ENCODE data around the gene LSM14B. TPM values are rescaled to one million over a fixed set of nuclear protein-coding genes. Genes with fewer than 3 reads are reported as not detected.
"Not testable (repeated sequence)": the region's sequence is repeated elsewhere in the genome, so short reads cannot be mapped to it uniquely, and the experiment has no call there.

The LSM14B gene
- total RNA-seq (2014; rRNA removed; shearing (Covaris generic)), result 45.6 and 55.0 TPM in 2 replicates

GRCh38 chr20:62121776-62122653 is at the start of gene LSM14B:
TSS of gene LSM14B (plus strand) at chr20:62122475. CDS start at chr20:62122667, 192 bp downstream.
- DNase-seq (ENCODE audit: low spot score), result peak; percentile 87

- DNase-seq (ENCODE audit: low spot score), result no peak
Observed at GRCh38 chr20:62073323-62073722, 49.0 kb upstream of the LSM14B start.

DNA sequence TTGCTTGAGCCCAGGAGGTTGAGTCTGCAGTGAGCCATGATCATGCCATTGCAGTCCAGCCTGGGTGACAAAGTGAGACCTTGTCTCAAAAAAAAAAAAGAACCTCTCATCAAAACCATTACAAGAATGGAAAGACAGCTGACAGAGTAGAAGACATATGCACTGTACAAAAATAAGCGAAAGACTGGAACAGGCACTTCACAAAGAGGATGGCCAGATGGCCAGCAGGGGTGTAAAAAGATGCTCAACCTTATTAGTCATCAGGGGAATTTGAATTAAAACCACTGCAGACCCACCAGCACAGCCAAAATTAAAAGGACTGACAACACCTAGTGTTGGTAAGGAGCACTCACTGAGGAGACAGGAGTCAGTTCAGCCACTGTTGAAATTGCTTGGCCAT is 43.1 kb upstream of the LSM14B start:
- DNase-seq (ENCODE audit: low spot score), result no peak

DNA sequence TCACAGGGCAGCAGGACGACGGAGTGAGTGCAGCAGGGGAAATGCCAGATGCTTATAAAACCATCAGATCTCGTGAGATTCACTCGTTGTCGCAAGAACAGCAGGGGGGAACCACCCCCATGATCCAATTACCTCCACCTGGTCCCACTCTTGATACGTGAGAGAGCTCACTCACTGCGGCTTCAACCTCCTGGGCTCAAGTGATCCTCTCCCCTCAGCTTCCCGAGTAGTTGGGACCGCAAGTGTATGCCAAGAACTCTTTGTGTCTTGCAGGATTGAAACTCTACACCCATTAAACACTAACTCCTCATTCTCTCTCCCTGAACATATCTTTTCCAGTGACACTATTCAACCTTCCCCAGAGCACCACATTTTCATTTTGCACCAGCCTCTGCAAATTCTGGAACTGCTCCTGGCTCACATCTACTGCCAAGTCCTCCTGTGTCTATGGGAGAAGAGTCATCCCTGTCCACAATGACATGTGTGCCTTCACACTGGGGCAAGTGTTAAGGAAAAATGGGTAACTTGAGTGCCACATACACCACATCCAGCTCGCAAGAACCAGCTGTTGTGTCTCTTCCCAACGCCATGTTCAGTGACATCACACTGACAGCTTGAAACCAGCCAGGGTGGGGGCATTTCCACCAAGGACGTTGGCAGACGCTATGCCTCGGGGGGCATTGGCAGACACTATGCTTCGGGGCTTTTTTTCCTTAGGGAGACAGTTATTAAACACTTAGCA is 41.9 kb upstream of the LSM14B start:
- no peak for DNase-seq (ENCODE audit: low spot score)

- no peak for DNase-seq (ENCODE audit: low spot score)
Observed at GRCh38 chr20:62083312-62083711, 39.0 kb upstream of the LSM14B start.

- not testable (repeated sequence) for DNase-seq (ENCODE audit: low spot score)
Observed at GRCh38 chr20:62084224-62084623, 38.1 kb upstream of the LSM14B start.

DNA sequence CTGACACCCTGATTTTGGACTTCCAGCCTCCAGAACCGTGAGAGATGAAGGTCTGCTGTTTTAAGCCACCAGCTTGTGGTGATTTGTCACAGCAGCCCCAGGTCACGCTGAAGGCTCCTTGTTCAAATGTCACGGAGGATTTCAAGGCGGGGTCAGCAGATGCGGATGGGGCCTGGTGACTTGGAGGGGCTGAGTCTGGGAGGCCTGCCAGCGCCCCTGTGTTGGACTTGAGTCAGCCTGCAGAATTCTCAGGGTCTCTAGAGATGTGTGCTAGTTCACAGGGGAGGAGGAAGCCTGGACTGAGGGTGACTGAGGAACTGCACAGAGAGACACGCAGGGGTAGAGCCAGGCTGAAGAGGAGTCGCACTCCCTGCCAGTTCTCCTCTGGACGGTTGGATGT is 37.1 kb upstream of the LSM14B start:
- DNase-seq (ENCODE audit: low spot score), result no peak

DNA sequence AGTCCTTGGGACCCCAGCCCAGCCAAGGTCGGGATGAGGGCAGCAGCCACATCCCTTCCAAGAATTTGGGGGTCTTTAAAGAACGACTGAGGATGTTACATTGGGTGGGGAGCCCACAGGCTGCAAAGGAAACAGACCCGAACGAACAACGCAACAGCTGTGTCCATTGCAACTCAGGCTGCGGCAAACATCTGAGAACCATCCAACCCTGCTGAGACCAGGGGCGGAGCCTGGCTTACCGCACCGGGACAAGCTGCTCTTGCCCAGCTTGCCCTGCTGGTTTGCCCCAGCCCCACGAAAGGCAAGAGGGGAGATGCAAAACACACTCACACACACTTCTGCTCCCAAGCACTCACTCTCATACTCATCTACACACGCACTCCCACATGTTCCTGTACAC is 35.0 kb upstream of the LSM14B start:
- no peak for DNase-seq (ENCODE audit: low spot score)

DNA sequence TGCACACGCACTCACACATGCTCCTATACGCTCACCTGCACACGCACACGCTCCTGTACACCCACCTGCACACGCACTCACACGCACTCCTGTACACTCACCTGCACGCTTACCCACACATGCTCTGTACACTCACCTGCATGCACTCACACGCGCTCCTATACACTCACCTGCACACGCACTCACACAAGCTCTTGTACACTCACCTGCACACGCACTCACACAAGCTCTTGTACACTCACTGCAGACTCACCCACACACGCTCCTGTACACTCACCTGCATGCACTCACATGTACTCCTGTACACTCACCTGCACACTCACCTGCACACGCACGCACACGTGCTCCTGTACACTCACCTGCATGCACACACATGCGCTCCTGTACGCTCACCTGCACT is 34.6 kb upstream of the LSM14B start:
- DNase-seq (ENCODE audit: low spot score), result no peak

GRCh38 chr20:62088258-62089127 is 33.8 kb upstream of the LSM14B start:
- DNase-seq (ENCODE audit: low spot score), result peak; percentile 95

GRCh38 chr20:62089393-62089792 is 32.9 kb upstream of the LSM14B start:
- no peak for DNase-seq (ENCODE audit: low spot score)

GRCh38 chr20:62096421-62097380 is 25.6 kb upstream of the LSM14B start:
- DNase-seq (ENCODE audit: low spot score), result no peak

- no peak for DNase-seq (ENCODE audit: low spot score)
Observed at GRCh38 chr20:62097881-62098407, 24.3 kb upstream of the LSM14B start.

- no peak for DNase-seq (ENCODE audit: low spot score)
Observed at GRCh38 chr20:62101078-62101477, 21.2 kb upstream of the LSM14B start.

GRCh38 chr20:62103508-62104233 is 18.6 kb upstream of the LSM14B start:
- no peak for DNase-seq (ENCODE audit: low spot score)

DNA sequence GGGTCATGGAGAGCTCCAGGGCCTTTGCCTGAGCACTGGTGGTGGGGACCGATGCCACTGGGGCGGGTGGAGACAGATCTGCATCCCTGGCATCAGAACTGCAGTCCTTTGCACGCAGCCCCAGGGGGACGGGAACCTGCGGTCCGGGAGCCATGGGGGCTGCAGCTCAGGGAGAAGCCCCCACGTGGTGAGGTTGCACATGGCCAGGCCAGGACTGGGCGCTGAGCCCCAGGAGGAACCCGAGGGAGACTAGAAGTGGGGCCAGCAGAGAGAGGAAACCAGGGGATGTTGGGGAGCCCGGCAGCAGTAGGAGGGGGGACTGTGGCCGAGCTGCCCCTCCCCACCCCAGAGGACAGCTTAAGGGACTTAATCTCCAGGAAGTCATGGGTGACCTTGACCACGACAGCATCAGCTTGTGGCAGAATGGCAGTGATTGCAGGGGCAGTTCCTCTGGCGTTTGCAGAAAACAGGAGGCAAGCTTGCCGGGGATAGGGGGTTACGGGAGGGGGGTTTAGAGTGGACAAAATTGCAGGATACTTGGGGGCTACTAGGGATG is 18.0 kb upstream of the LSM14B start:
- no peak for DNase-seq (ENCODE audit: low spot score)

- no peak for DNase-seq (ENCODE audit: low spot score)
Observed at GRCh38 chr20:62104791-62105345, 17.4 kb upstream of the LSM14B start.

DNA sequence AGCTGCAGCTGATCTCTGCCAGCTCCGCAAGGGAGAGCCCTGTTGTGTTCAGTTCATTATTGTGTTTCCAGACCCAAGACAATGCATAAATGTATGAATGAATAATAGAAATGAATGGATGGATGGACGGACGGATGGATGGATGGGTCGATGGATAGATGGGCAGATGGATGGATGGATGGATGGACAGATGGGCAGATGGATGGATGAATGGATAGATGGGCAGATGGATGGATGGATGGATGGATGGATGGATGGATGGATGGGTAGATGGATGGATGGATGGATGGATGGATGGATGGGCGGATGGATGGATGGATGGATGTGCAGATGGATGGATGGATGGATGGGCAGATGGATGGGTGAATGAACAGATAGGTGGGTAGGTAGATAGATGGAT is 16.7 kb upstream of the LSM14B start:
- no peak for DNase-seq (ENCODE audit: low spot score)

GRCh38 chr20:62111148-62111547 is 11.1 kb upstream of the LSM14B start:
- DNase-seq (ENCODE audit: low spot score), result peak; percentile 12

All from A172 (cell line).